ENCODE measurements around the gene NEAT1. TPM values are rescaled to one million over a fixed set of nuclear protein-coding genes. Genes with fewer than 3 reads are reported as not detected.

NEAT1 gene
- total and polyA plus RNA-seq, 2 experiments from 2014 or later: 5.3 to 7.2 TPM

DNA sequence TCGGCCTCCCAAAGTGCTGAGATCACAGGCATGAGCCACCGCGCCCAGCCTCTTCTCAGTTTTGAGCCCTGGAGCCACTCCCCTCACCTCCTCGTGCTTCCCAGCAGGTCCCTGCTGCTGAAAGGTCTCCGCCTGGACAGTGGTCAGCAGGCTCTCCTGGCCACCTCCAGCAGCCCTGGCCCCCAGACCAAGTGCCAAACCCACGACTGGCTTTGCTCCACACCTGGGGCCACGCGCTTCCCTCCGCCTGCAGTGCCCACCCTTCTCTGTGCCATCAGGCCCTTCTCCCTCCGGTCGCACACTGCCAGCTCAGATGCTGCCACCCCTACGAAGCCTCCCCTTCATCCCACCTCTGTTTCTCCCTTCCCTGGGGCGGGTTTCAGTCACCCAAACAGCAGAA lies 23.3 kb upstream of the NEAT1 start:
- H3K4me1 Mint-ChIP-seq: peaks cover 10% of the 10 kb centered on the region
- Histone ChIP-seq H3K27me3 (ENCODE audit: insufficient read depth) (no peaks in the 10 kb centered on the region), H3K4me1 (ENCODE audit: insufficient read depth) (0 out of 2 replicates have a peak, but pooled peaks cover 6% of the 10 kb centered on the region), H3K36me3 (ENCODE audit: insufficient read depth) (no peaks in the 10 kb centered on the region), H3K9me2 (ENCODE audit: insufficient read depth) (no peaks in the 10 kb centered on the region), H3K27ac (ENCODE audit: low read depth) (no peak overlapping the region), H4K20me1 (replicated peaks; ENCODE audit: insufficient read depth) (no peaks in the 10 kb centered on the region), H3F3A (replicated peaks; ENCODE audit: low read depth) (no peaks in the 10 kb centered on the region), H3K4me3 (no peak overlapping the region), H3K79me2 (replicated peaks; ENCODE audit: insufficient read depth) (no peaks in the 10 kb centered on the region), H3K4me2 (no peak overlapping the region), H2AFZ (no peak overlapping the region)
- peaks cover 9% of the 10 kb centered on the region for H3K27me3 Mint-ChIP-seq (ENCODE audit: insufficient read depth, low read depth, poor library complexity)
- TF ChIP-seq EZH2 (IDR thresholded peaks at IDR 0.05; ENCODE audit: low read depth, unreplicated experiment): no peak
- no peak for TF ChIP-seq JUNB (IDR thresholded peaks at IDR 0.05; ENCODE audit: unreplicated experiment)
- H3K27ac Mint-ChIP-seq: no peak overlapping the region
- H3K36me3 Mint-ChIP-seq (ENCODE audit: low read depth): peaks cover 12% of the 10 kb centered on the region; the same call in 2 of the 3 replicates
- no peaks in the 10 kb centered on the region for H3K9me3 Mint-ChIP-seq
- no peak for DNase-seq (ENCODE audit: low spot score)
- no peak for ATAC-seq
- H3K4me3 Mint-ChIP-seq: no peak overlapping the region

DNA sequence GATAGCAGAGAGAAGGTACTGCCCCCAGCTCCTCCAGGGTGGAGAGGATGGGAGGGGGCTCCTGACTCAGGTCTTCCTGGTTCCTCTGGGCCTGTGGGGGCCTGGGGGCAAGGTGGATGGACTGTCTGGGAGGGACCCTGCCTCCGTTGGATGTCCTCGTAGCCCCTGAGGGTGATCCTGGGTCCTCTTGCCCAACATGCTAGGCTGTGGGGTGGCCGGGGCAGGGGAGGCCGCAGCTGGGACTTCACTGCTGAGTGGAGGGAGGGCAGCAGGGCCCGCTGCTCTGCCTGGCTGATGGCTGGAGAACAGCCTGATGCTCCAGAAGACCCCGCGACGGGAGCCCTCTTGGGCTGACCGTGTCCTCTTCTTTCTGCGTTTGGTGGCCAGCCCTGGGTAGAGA lies 22.8 kb upstream of the NEAT1 start:
- no peaks in the 10 kb centered on the region for H3K79me2 ChIP-seq (replicated peaks; ENCODE audit: insufficient read depth)
- TF ChIP-seq EZH2 (IDR thresholded peaks at IDR 0.05; ENCODE audit: low read depth, unreplicated experiment) (no peak), STAT1 (IDR thresholded peaks at IDR 0.05; ENCODE audit: unreplicated experiment) (no peak), POLR2AphosphoS5 (IDR thresholded peaks at IDR 0.05; ENCODE audit: low read depth) (no peak), NANOG (IDR thresholded peaks at IDR 0.05; ENCODE audit: borderline replicate concordance) (no peak), ZNF331 (CRISPR knock-in tag; IDR thresholded peaks at IDR 0.05; ENCODE audit: low read depth) (no peak), JUNB (IDR thresholded peaks at IDR 0.05; ENCODE audit: unreplicated experiment) (no peak), CREB1 (CRISPR knock-in tag; IDR thresholded peaks at IDR 0.05; ENCODE audit: low read depth) (no peak), ZNF114 (CRISPR knock-in tag; IDR thresholded peaks at IDR 0.05) (no peak), EZH2phosphoT487 (IDR thresholded peaks at IDR 0.05; ENCODE audit: unreplicated experiment) (no peak)
- TF ChIP-seq, protein P1, sequence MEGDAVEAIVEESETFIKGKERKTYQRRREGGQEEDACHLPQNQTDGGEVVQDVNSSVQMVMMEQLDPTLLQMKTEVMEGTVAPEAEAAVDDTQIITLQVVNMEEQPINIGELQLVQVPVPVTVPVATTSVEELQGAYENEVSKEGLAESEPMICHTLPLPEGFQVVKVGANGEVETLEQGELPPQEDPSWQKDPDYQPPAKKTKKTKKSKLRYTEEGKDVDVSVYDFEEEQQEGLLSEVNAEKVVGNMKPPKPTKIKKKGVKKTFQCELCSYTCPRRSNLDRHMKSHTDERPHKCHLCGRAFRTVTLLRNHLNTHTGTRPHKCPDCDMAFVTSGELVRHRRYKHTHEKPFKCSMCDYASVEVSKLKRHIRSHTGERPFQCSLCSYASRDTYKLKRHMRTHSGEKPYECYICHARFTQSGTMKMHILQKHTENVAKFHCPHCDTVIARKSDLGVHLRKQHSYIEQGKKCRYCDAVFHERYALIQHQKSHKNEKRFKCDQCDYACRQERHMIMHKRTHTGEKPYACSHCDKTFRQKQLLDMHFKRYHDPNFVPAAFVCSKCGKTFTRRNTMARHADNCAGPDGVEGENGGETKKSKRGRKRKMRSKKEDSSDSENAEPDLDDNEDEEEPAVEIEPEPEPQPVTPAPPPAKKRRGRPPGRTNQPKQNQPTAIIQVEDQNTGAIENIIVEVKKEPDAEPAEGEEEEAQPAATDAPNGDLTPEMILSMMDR (conservative IDR thresholded peaks at IDR 0.05; ENCODE audit: low read depth in 2 of 2): no peak
- TF ChIP-seq, protein P2, sequence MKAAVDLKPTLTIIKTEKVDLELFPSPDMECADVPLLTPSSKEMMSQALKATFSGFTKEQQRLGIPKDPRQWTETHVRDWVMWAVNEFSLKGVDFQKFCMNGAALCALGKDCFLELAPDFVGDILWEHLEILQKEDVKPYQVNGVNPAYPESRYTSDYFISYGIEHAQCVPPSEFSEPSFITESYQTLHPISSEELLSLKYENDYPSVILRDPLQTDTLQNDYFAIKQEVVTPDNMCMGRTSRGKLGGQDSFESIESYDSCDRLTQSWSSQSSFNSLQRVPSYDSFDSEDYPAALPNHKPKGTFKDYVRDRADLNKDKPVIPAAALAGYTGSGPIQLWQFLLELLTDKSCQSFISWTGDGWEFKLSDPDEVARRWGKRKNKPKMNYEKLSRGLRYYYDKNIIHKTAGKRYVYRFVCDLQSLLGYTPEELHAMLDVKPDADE (IDR thresholded peaks at IDR 0.05): no peak
- TF ChIP-seq, protein P3, sequence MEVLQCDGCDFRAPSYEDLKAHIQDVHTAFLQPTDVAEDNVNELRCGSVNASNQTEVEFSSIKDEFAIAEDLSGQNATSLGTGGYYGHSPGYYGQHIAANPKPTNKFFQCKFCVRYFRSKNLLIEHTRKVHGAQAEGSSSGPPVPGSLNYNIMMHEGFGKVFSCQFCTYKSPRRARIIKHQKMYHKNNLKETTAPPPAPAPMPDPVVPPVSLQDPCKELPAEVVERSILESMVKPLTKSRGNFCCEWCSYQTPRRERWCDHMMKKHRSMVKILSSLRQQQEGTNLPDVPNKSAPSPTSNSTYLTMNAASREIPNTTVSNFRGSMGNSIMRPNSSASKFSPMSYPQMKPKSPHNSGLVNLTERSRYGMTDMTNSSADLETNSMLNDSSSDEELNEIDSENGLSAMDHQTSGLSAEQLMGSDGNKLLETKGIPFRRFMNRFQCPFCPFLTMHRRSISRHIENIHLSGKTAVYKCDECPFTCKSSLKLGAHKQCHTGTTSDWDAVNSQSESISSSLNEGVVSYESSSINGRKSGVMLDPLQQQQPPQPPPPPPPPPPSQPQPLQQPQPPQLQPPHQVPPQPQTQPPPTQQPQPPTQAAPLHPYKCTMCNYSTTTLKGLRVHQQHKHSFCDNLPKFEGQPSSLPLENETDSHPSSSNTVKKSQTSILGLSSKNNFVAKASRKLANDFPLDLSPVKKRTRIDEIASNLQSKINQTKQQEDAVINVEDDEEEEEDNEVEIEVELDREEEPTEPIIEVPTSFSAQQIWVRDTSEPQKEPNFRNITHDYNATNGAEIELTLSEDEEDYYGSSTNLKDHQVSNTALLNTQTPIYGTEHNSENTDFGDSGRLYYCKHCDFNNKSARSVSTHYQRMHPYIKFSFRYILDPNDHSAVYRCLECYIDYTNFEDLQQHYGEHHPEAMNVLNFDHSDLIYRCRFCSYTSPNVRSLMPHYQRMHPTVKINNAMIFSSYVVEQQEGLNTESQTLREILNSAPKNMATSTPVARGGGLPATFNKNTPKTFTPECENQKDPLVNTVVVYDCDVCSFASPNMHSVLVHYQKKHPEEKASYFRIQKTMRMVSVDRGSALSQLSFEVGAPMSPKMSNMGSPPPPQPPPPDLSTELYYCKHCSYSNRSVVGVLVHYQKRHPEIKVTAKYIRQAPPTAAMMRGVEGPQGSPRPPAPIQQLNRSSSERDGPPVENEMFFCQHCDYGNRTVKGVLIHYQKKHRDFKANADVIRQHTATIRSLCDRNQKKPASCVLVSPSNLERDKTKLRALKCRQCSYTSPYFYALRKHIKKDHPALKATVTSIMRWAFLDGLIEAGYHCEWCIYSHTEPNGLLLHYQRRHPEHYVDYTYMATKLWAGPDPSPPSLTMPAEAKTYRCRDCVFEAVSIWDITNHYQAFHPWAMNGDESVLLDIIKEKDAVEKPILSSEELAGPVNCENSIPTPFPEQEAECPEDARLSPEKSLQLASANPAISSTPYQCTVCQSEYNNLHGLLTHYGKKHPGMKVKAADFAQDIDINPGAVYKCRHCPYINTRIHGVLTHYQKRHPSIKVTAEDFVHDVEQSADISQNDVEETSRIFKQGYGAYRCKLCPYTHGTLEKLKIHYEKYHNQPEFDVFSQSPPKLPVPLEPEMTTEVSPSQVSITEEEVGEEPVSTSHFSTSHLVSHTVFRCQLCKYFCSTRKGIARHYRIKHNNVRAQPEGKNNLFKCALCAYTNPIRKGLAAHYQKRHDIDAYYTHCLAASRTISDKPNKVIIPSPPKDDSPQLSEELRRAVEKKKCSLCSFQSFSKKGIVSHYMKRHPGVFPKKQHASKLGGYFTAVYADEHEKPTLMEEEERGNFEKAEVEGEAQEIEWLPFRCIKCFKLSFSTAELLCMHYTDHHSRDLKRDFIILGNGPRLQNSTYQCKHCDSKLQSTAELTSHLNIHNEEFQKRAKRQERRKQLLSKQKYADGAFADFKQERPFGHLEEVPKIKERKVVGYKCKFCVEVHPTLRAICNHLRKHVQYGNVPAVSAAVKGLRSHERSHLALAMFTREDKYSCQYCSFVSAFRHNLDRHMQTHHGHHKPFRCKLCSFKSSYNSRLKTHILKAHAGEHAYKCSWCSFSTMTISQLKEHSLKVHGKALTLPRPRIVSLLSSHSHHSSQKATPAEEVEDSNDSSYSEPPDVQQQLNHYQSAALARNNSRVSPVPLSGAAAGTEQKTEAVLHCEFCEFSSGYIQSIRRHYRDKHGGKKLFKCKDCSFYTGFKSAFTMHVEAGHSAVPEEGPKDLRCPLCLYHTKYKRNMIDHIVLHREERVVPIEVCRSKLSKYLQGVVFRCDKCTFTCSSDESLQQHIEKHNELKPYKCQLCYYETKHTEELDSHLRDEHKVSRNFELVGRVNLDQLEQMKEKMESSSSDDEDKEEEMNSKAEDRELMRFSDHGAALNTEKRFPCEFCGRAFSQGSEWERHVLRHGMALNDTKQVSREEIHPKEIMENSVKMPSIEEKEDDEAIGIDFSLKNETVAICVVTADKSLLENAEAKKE (CRISPR knock-in tag; IDR thresholded peaks at IDR 0.05): no peak

More for the DNA sequence above, 22.8 kb upstream of the NEAT1 start:
- Mint-ChIP-seq H3K36me3 (ENCODE audit: low read depth) (peaks cover 12% of the 10 kb centered on the region; the same call in 2 of the 3 replicates), H3K9me3 (no peaks in the 10 kb centered on the region), H3K27ac (no peak overlapping the region), H3K27me3 (ENCODE audit: insufficient read depth, low read depth, poor library complexity) (peaks cover 9% of the 10 kb centered on the region), H3K4me1 (peaks cover 10% of the 10 kb centered on the region), H3K4me3 (no peak overlapping the region)
- no peak overlapping the region for H3K27ac ChIP-seq (ENCODE audit: low read depth)
- H3K27me3 ChIP-seq (ENCODE audit: insufficient read depth): no peaks in the 10 kb centered on the region
- H3K4me1 ChIP-seq (ENCODE audit: insufficient read depth): 0 out of 2 replicates have a peak, but pooled peaks cover 6% of the 10 kb centered on the region
- no peak overlapping the region for H2AFZ ChIP-seq
- no peak for ATAC-seq
- H3K36me3 ChIP-seq (ENCODE audit: insufficient read depth): no peaks in the 10 kb centered on the region
- no peaks in the 10 kb centered on the region for H3F3A ChIP-seq (replicated peaks; ENCODE audit: low read depth)
- H3K4me3 ChIP-seq: no peak overlapping the region
- H3K9me2 ChIP-seq (ENCODE audit: insufficient read depth): no peaks in the 10 kb centered on the region
- no peaks in the 10 kb centered on the region for H4K20me1 ChIP-seq (replicated peaks; ENCODE audit: insufficient read depth)
- DNase-seq (ENCODE audit: low spot score): no peak
- no peak overlapping the region for H3K4me2 ChIP-seq

Data from GM23338 (cell line).